ENCODE measurements around the gene KCNE4. TPM values are rescaled to one million over a fixed set of nuclear protein-coding genes. Genes with fewer than 3 reads are reported as not detected.

The KCNE4 gene
- total RNA-seq, 1 donor from 2014 or later: 0.27 TPM

- H3K4me3 ChIP-seq (ENCODE audit: insufficient read depth, low read depth, low read length): no peak overlapping the region
- H3K27me3 Mint-ChIP-seq (ENCODE audit: low read depth, unreplicated experiment): no peaks in the 10 kb centered on the region
- peaks cover under 1% of the 10 kb centered on the region for H3K9me3 ChIP-seq (ENCODE audit: insufficient read depth, low read depth, low read length)
- no peak for TF ChIP-seq CTCF (IDR thresholded peaks at IDR 0.05; ENCODE audit: insufficient read depth, low read depth, low read length)
- TF ChIP-seq EZH2 (IDR thresholded peaks at IDR 0.05; ENCODE audit: insufficient read depth, low read length): no peak
- no peaks in the 10 kb centered on the region for H4K20me1 ChIP-seq (ENCODE audit: insufficient read depth, low read length)
- no peak overlapping the region for H3K27ac Mint-ChIP-seq (ENCODE audit: unreplicated experiment)
- H3K9me3 Mint-ChIP-seq (ENCODE audit: unreplicated experiment): peaks cover 3% of the 10 kb centered on the region
- H3K36me3 Mint-ChIP-seq (ENCODE audit: low read depth, unreplicated experiment): no peaks in the 10 kb centered on the region
- peaks cover 4% of the 10 kb centered on the region for H3K4me1 ChIP-seq (ENCODE audit: insufficient read depth, low read length)
- peaks cover 7% of the 10 kb centered on the region for H3K4me1 Mint-ChIP-seq (ENCODE audit: low read depth, unreplicated experiment)
- H3K9ac ChIP-seq (ENCODE audit: low read length): no peak overlapping the region
- H3K27me3 ChIP-seq (ENCODE audit: insufficient read depth, low read length): no peaks in the 10 kb centered on the region
- H3K4me3 Mint-ChIP-seq (ENCODE audit: unreplicated experiment): no peak overlapping the region
- no peaks in the 10 kb centered on the region for H3K79me2 ChIP-seq (ENCODE audit: insufficient read depth, low read length)
- no peak overlapping the region for H2AFZ ChIP-seq (ENCODE audit: low read depth, low read length)
- no peaks in the 10 kb centered on the region for H3K36me3 ChIP-seq (ENCODE audit: insufficient read depth, low read length)
- no peak overlapping the region for H3K4me2 ChIP-seq (ENCODE audit: low read length)
- no peak for DNase-seq (ENCODE audit: low read depth)
- H3K27ac ChIP-seq (ENCODE audit: low read depth, low read length): no peak overlapping the region
- no peak for FAIRE-seq
These were observed 25.5 kb upstream of the KCNE4 start for GRCh38 chr2:223026357-223027110.

DNA sequence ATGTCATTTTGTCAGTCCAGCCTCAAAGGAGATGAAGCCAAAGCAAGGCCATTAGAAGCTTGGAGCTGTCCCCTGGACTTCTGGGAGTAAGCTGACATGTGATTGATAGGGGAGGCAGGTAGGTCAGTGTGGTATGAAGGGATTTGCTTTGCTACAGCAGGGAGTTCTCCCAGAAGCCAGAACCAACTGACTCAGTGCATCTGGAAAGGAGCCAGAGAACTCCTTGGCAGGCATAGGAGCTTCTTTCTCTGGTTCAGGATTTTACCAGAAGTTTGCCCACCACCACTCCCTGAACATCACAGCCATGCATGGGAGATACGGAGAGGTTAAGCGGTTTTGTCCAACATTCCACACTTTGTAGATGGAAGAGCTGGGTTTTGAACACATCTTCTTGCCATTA, 24.5 kb upstream of the KCNE4 start:
- peaks cover 9% of the 10 kb centered on the region for H3K9me3 ChIP-seq (ENCODE audit: insufficient read depth, low read depth, low read length)
- H3K27ac ChIP-seq (ENCODE audit: low read depth, low read length): no peak overlapping the region
- peaks cover 4% of the 10 kb centered on the region for H3K4me1 ChIP-seq (ENCODE audit: insufficient read depth, low read length)
- no peaks in the 10 kb centered on the region for H3K27me3 Mint-ChIP-seq (ENCODE audit: low read depth, unreplicated experiment)
- H3K36me3 Mint-ChIP-seq (ENCODE audit: low read depth, unreplicated experiment): no peaks in the 10 kb centered on the region
- no peaks in the 10 kb centered on the region for H3K36me3 ChIP-seq (ENCODE audit: insufficient read depth, low read length)
- H3K4me1 Mint-ChIP-seq (ENCODE audit: low read depth, unreplicated experiment): peaks cover 7% of the 10 kb centered on the region
- H2AFZ ChIP-seq (ENCODE audit: low read depth, low read length): no peak overlapping the region
- H3K4me3 ChIP-seq (ENCODE audit: insufficient read depth, low read depth, low read length): no peak overlapping the region
- H3K4me2 ChIP-seq (ENCODE audit: low read length): no peak overlapping the region
- H3K27me3 ChIP-seq (ENCODE audit: insufficient read depth, low read length): no peaks in the 10 kb centered on the region
- H3K9ac ChIP-seq (ENCODE audit: low read length): no peak overlapping the region
- H3K79me2 ChIP-seq (ENCODE audit: insufficient read depth, low read length): no peaks in the 10 kb centered on the region
- DNase-seq (ENCODE audit: low read depth) (peak; percentile 76), FAIRE-seq (peak; percentile 39)
- peaks cover 11% of the 10 kb centered on the region for H3K9me3 Mint-ChIP-seq (ENCODE audit: unreplicated experiment)
- no peak overlapping the region for H3K4me3 Mint-ChIP-seq (ENCODE audit: unreplicated experiment)
- H4K20me1 ChIP-seq (ENCODE audit: insufficient read depth, low read length): no peaks in the 10 kb centered on the region
- TF ChIP-seq EZH2 (IDR thresholded peaks at IDR 0.05; ENCODE audit: insufficient read depth, low read length) (no peak), CTCF (IDR thresholded peaks at IDR 0.05; ENCODE audit: insufficient read depth, low read depth, low read length) (no peak)
- H3K27ac Mint-ChIP-seq (ENCODE audit: unreplicated experiment): no peak overlapping the region

- H3K27me3 Mint-ChIP-seq (ENCODE audit: low read depth, unreplicated experiment): no peaks in the 10 kb centered on the region
- H3K27me3 ChIP-seq (ENCODE audit: insufficient read depth, low read length): no peaks in the 10 kb centered on the region
- H3K9ac ChIP-seq (ENCODE audit: low read length): no peak overlapping the region
- H3K36me3 Mint-ChIP-seq (ENCODE audit: low read depth, unreplicated experiment): peaks cover 2% of the 10 kb centered on the region
- no peak overlapping the region for H3K4me3 Mint-ChIP-seq (ENCODE audit: unreplicated experiment)
- TF ChIP-seq CTCF (IDR thresholded peaks at IDR 0.05; ENCODE audit: insufficient read depth, low read depth, low read length): no peak
- TF ChIP-seq EZH2 (IDR thresholded peaks at IDR 0.05; ENCODE audit: insufficient read depth, low read length): no peak
- DNase-seq (ENCODE audit: low read depth): no peak
- H3K27ac Mint-ChIP-seq (ENCODE audit: unreplicated experiment): no peak overlapping the region
- H3K4me3 ChIP-seq (ENCODE audit: insufficient read depth, low read depth, low read length): no peak overlapping the region
- no peaks in the 10 kb centered on the region for H4K20me1 ChIP-seq (ENCODE audit: insufficient read depth, low read length)
- no peak for FAIRE-seq
- H3K4me1 ChIP-seq (ENCODE audit: insufficient read depth, low read length): peaks cover 4% of the 10 kb centered on the region
- no peak overlapping the region for H2AFZ ChIP-seq (ENCODE audit: low read depth, low read length)
- peaks cover 9% of the 10 kb centered on the region for H3K9me3 ChIP-seq (ENCODE audit: insufficient read depth, low read depth, low read length)
- peaks cover 20% of the 10 kb centered on the region for H3K9me3 Mint-ChIP-seq (ENCODE audit: unreplicated experiment)
- H3K4me2 ChIP-seq (ENCODE audit: low read length): no peak overlapping the region
- H3K36me3 ChIP-seq (ENCODE audit: insufficient read depth, low read length): no peaks in the 10 kb centered on the region
- H3K79me2 ChIP-seq (ENCODE audit: insufficient read depth, low read length): no peaks in the 10 kb centered on the region
- H3K27ac ChIP-seq (ENCODE audit: low read depth, low read length): no peak overlapping the region
- peaks cover 8% of the 10 kb centered on the region for H3K4me1 Mint-ChIP-seq (ENCODE audit: low read depth, unreplicated experiment)
These were observed 22.7 kb upstream of the KCNE4 start for GRCh38 chr2:223029287-223029686.
